ENCODE measurements around the gene OLIG3.

OLIG3 gene

GRCh38 chr6:137494281-137494987, at the start of gene OLIG3:
TSS of gene OLIG3 (minus strand) at chr6:137494394. CDS start at chr6:137494170, 224 bp downstream.
- DNase-seq: no peak

GRCh38 chr6:137543114-137543513, 48.9 kb upstream of the OLIG3 start:
- DNase-seq: peak in 2 of 3 experiments; percentile 18 to 54

DNA sequence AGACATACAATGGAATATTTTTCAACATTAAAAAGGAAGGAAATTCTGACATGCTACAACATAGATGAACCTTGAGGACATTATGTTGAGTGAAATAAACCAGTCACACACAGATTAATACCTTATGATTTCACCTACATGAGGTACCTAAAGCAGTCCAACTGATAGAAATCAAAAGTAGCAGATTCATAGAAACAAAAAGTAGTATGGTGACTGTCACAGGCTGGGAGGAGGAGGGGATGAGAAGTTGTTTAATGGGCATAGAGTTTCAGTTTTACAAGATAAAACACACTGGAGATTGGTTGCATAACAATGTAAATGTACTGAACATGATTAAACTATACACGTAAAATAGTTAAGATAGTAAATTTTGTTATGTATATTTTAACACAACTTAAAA, 48.5 kb upstream of the OLIG3 start:
- no peak for DNase-seq

GRCh38 chr6:137541534-137542063, 47.4 kb upstream of the OLIG3 start:
- DNase-seq: no peak

DNA sequence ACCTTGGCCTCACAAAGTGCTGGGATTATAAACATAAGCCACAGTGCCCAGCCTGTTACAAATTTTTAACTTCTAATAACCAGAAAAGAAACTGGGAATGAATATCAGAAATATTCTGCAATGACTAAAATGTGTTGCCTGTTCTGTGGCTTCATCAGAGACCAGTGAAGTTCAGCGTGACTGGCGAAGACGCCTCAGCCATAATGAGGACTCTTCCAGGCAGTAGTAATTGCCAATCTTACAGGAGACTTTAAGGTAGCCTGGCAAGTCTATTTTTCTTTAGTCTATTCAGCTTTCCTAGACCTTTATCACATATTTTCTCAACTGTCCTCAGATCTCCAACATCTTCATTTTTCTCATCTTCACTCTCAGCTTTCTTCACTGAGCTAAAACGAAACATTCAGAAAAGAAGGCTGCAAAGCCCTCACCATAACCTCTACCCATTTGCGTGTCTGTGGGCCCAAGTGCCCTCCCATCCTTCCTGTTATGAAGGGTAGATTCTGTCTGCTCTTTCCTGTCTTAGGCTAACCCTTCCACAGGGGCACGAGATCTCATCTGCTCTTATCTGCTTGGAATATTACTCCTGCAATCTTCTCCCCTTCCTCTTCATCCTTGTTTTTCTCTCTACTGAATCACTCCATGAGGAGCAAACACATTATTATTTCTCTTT, 42.0 kb upstream of the OLIG3 start:
- DNase-seq: no peak

DNA sequence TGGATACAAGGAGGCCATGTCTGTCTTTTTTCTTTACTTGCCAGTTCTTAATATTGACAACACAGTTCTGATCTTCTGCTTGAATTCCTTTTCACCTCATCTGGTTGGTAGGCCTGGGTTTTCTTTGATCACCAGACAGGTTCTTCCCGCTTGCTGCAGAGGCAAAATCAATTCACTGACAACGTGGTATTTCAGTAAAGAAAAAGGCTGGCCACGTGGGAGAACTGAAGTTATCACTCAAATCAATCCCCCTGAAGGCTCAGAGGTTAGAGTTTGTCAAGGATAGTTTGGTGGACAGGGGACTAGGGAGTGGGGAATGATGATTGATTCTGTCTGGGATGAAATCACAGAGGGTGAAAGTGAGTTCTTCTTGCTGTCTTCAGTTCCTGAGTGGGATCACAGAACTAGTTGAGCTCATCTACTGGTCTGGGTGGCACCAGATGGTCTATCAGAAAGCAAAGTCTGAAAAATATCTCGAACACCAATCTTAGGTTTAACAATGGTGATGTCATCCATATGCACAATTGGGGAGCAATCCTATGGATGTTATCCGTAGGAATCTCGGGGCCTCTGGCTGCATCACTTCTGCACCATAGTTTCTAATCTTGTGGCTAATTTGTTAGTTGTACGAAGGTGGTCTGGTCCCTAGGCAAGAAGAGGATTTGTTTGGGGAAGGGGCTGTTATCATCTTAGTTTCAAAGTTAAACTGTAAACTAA, 37.3 kb upstream of the OLIG3 start:
- no peak for DNase-seq

GRCh38 chr6:137530404-137530803, 36.2 kb upstream of the OLIG3 start:
- DNase-seq: peak in 1 of 3 experiments; percentile 32

DNA sequence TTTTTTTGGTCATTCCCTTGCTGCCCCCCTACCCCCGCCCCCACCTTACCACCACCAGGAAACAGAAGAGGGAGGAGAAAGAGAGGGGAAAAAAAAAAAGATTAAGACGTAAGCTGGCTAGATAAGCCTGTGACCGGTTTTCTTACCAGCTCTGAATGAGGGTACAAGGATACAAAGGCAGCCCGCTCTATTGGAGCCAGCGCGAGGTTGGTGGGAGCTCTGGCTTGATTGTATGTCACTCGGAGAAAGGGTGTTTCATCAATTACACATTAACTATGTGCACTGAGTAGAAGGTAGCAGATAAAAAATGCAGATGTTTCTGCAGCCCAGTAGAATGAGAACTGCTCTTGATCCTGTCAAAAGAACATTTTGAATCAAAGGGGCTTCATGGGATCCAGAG, 28.6 kb upstream of the OLIG3 start:
- no peak for DNase-seq

GRCh38 chr6:137522198-137522798, 28.1 kb upstream of the OLIG3 start:
- DNase-seq: no peak

DNA sequence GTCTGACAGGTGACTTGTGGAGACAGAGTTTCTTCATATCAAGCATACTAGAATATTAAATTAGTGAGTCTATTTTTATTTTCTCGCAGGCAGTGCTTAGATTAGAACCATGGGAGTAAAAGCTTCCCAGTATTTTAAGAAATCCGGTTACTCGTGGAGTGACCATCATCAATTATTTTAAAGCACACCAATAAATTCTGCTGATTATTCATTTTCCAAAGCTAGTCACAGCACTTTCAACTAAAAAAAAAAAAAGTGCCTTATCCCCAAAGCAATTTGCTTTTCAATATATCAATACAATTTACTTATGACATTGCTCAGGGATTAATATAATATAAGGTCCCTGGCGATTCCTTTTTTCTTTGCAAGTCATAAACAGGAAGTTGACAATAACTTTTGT, 26.3 kb upstream of the OLIG3 start:
- no peak for DNase-seq

- no peak for DNase-seq
Observed at GRCh38 chr6:137519629-137520176, 25.5 kb upstream of the OLIG3 start.

DNA sequence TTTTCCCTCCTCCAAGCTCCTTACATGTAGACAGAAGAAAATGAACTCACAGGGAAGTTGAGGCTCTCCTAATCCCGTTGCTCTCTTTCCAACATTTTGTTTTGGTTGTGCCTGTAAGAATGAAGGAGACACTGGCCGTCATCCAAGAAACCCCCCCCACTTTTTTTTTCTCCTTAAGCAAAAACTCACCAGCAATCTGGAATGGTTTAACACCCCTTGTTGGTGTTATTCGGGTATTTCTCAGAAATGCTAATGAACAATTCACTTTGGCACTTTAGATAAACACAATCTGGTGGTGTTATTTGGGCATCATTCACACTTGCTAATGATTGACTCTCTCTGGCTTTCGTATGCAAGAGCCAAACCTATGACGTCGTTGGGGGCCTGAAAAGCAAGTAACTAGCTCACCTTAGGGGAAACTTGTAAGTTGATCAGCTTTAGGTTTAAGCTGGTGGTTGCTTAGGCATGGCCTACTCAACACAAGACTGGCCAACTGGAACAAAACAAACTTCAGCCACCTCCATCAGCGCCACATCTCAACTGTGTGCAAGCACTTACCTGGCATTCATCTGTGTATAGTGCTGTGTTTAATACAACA, 24.3 kb upstream of the OLIG3 start:
- no peak for DNase-seq

DNA sequence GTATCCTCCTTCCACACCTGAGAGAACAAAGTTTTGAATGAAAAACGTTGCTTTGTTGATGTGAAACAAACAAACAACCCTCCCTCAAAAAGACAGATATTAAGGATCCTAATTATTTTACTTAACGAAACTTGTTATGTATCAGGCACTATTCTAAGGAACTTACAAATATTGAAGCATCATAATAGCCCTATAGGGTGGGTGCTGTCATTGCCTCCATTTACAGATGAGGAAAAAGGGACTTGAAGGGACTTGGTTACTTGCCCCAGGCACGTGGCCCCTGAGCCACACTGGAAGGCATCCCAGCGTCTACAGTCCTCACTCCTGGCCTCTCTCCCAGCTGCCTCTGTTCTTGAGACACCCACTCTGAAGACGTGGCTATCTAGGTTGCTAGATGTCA, 20.2 kb upstream of the OLIG3 start:
- DNase-seq: no peak

- DNase-seq: no peak
Observed at GRCh38 chr6:137512757-137513605, 18.8 kb upstream of the OLIG3 start.

DNA sequence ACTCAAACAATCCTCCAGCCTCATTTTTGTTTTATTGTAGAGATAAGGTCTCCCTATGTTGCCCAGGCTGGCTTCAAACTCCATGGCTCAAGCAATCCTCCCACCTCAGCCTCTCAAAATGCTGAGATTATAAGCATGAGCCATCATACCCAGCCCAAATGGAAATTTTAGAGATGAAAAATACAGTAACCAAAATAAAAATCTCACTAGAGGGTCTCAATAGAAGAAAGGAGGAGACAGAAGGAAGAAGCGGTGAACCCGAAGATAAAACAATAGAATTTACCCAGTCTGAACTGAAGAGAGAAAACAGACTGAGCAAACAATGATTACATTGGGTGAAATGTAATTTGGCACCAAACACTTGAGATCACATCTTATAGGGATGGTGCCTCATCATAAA, 16.7 kb upstream of the OLIG3 start:
- no peak for DNase-seq

GRCh38 chr6:137498481-137499190, 4.4 kb upstream of the OLIG3 start:
- DNase-seq: no peak

GRCh38 chr6:137497721-137498463, 3.7 kb upstream of the OLIG3 start:
- peak in 2 of 3 experiments; percentile 66 to 67 for DNase-seq

DNA sequence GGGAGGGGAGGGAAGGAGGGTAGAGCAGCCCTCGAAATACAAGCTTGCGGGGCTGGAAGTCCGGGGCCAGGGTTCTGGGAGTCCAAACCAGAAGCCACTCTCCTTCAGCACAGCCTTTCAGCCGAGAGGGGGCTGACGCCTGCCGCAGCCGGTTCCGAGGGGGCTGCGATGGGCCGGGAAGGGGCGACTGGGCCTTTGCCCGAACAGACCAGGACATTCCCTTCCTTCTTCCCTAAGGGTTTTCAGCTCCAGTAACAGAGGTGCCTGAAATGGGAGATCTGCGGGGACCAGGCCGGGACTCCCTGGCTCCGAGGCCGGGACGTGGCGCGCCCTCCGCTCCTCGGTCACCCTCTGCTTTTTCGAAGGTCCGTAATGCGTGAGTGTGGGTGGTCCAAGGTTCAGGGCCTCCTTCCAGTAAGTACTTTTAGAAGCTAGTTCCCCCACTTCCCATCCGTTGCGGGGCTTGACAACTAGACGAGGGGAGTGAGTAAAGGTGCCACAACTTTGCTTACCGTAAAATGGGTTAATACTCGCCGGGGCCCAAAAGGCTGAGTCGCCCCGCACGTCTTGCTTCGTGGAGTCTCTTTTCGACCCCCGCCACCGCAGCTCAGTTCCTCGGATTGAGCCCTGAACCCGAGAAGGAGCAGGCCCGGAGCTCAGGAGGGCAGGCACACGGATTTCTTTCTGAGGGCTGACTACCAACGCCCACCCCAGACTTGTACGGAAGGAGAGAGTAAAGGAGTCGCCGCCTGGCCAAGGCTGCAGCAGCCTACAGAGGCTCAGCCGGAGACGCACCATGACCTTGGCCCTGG, 2.9 kb upstream of the OLIG3 start:
- peak in 1 of 3 experiments; percentile 52 for DNase-seq

DNA sequence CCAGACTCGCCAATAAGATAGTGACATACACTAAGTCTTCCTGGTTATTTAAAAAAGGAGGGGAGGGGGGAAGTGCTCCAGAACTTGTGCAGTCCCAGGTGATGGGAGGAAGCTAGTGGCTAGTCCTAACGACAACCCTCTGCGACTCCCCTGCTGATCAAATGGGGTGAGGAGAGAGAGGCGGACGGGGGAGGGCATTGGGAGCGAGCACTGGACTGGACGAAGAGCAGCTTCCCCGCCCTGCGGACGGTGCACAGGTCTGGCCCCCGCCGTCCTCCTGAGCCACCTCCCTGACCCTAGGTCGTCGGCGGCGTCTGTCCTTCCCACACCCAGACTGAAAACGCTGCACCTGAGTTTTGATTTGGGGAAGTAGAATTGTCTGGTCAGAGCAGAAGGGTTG, 2.2 kb upstream of the OLIG3 start:
- DNase-seq: peak in 1 of 3 experiments; percentile 45

Data from NCI-H1417 (cell line).